Activated CD4-positive, alpha-beta T cell treated with anti-CD3 and anti-CD28 coated beads for 36 hours (primary cell): ENCODE data around the gene SPO11. TPM values are rescaled to one million over a fixed set of nuclear protein-coding genes. Genes with fewer than 3 reads are reported as not detected.

Experiments
- ATAC-seq: fragments of 200-7000 bp; cut with Tn5 transposase; one replicate; pipeline ENCODE4 v1.10.0; 2021; ENCODE audit warnings: mild to moderate bottlenecking, moderate library complexity
- CTCF ChIA-PET: fragments of 350-600 bp; sonication (Branson Sonifier 250); formaldehyde crosslinking; loops from one replicate; lab custom pipeline; 2021; ENCODE audit warnings: antibody characterized with exemption; lab: Charles Lee
- POLR2A ChIA-PET: fragments of 350-600 bp; sonication (Branson Sonifier 250); formaldehyde crosslinking; loops from one replicate; lab custom pipeline; 2021; ENCODE audit warnings: antibody characterized with exemption, inconsistent platforms; lab: Charles Lee
- DNase-seq: peaks from one replicate; pipeline ENCODE4 v3.0.0-alpha.2; 2020
- H3K27ac Mint-ChIP-seq: one replicate; pipeline ENCODE4 v1.8.0; 2021; ENCODE audit warnings: mixed read lengths
- H3K27me3 Mint-ChIP-seq: one replicate; pipeline ENCODE4 v1.8.0; 2021; ENCODE audit warnings: mixed read lengths
- H3K36me3 Mint-ChIP-seq: one replicate; pipeline ENCODE4 v1.8.0; 2021; ENCODE audit warnings: low read depth, mixed read lengths
- H3K4me1 Mint-ChIP-seq: one replicate; pipeline ENCODE4 v1.8.0; 2021; ENCODE audit warnings: mixed read lengths
- H3K4me3 Mint-ChIP-seq: one replicate; pipeline ENCODE4 v1.8.0; 2021; ENCODE audit warnings: mild to moderate bottlenecking, moderate library complexity, mixed read lengths
- H3K9me3 Mint-ChIP-seq: one replicate; pipeline ENCODE4 v1.8.0; 2021; ENCODE audit warnings: low read depth, mixed read lengths
- intact Hi-C, 2 experiments: fragments of 100-400 bp; cut with DNase I in 1 of 2; cut with micrococcal nuclease in 1 of 2; formaldehyde crosslinking; loops; one replicate each; pipeline versions ENCODE4 v1.14.2 to v1.15.1; 2022 to 2024; cut with DNase I, micrococcal nuclease
- total RNA-seq, 2 experiments: library from RNA; stranded (reverse); gene quantifications; one replicate each; pipeline ENCODE4 v1.2.3, GENCODE V29; 2021

SPO11 gene
- total RNA-seq, 2 experiments from 2014 or later = not detected

- peaks cover 17% of the 10 kb centered on the region for H3K4me1 Mint-ChIP-seq
- no peak overlapping the region for H3K4me3 Mint-ChIP-seq
- peaks cover 6% of the 10 kb centered on the region for H3K36me3 Mint-ChIP-seq
- H3K27ac Mint-ChIP-seq = no peak overlapping the region
- ChIA-PET POLR2A (interaction anchor here (1.5 kb wide), 1 partner anchor 11 kb away, joined by 3 read pairs; no protein-coding TSS in a partner anchor), CTCF (interaction anchor here (0.5 to 1.4 kb wide), 2 partner anchors 11 to 114 kb away, joined by 3 read pairs; no protein-coding TSS in a partner anchor)
- no peaks in the 10 kb centered on the region for H3K9me3 Mint-ChIP-seq
- intact Hi-C loops = no loop called here
- ATAC-seq (no peak), DNase-seq (no peak)
- no peaks in the 10 kb centered on the region for H3K27me3 Mint-ChIP-seq
Observed at GRCh38 chr20:57387463-57387862, 57.9 kb downstream of the SPO11 start.

DNA sequence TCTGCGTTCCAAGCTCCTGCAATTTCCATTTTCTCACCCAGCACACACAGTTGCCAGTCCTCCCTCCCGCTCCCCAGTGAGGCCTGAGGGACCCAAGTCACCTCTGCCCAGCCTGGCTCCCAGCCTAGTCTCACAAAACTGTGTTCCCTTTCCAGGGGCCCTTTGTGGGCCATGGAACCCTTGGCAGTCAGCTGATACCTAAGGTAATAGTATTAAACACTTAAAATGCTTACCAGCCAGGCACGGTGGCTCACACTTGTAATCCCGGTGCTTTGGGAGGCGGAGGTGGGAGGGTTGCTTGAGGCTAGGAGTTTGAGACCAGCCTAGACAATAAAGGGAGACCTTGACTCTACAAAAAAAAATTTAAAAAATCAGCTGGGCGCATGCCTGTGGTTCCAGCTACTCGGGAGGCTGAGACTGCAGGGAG lies 58.4 kb downstream of the SPO11 start:
- DNase-seq (no peak), ATAC-seq (no peak)
- ChIA-PET CTCF (interaction anchor here (0.5 kb wide), 1 partner anchor 113 kb away, joined by 3 read pairs; no protein-coding TSS in a partner anchor), POLR2A (interaction anchor here (2.9 kb wide), 1 partner anchor 11 kb away, joined by 26 read pairs; no protein-coding TSS in a partner anchor)
- H3K36me3 Mint-ChIP-seq = peaks cover 11% of the 10 kb centered on the region
- intact Hi-C loops = no loop called here
- H3K4me3 Mint-ChIP-seq = no peak overlapping the region
- no peaks in the 10 kb centered on the region for H3K9me3 Mint-ChIP-seq
- no peaks in the 10 kb centered on the region for H3K27me3 Mint-ChIP-seq
- H3K27ac Mint-ChIP-seq = no peak overlapping the region
- peaks cover 15% of the 10 kb centered on the region for H3K4me1 Mint-ChIP-seq

DNA sequence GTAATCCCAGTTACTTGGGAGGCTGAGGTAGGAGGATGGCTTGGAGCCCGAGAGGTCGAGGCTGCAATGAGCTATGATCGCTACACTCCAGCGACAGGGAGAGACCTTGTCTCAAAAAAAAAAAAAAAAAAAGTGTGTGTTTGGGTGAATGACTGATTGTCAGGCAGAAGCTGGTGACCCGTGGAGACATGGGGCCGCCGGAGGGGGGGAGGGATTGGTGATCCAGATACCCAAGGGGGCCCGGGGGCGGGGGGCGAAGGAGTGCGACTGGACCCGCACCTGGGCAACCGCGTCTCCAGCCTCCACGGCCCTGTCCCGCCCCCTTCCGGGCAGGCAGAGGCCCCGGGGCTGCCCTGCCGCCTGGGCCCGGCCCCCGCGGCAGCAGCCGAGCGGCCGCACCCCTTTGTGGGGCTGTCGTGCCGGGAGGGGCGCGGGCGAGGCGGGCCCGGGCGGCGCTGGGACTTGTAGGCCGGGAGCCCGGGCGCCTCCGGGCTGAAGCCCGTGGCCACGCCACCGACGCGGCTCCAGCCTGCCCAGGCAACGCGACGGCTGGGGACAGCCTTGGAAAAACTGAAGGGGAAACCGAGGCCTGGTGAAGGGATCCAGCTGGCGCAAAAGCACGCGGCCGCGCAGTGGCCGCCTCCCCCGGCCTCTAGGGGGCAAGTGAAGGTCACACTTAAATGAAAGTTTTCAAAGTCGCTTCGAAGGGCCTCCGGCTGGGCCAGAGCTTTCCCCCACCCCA lies 59.5 kb downstream of the SPO11 start:
- Mint-ChIP-seq H3K9me3 (no peaks in the 10 kb centered on the region), H3K27me3 (no peaks in the 10 kb centered on the region), H3K4me1 (peaks cover 27% of the 10 kb centered on the region), H3K36me3 (peaks cover 23% of the 10 kb centered on the region), H3K4me3 (peak overlapping the region; percentile 78), H3K27ac (peak overlapping the region; percentile 97)
- peak; percentile 82 for DNase-seq
- intact Hi-C loops = loop anchor here in 1 of 2 experiments (1.0 kb wide), 2 partner anchors 9 to 38 kb away; partner anchors contain the start of gene RAE1
- ATAC-seq = peak; percentile 25
- ChIA-PET POLR2A (interaction anchor here (0.6 to 2.9 kb wide), 2 partner anchors 10 to 13 kb away, joined by 3 to 26 read pairs; no protein-coding TSS in a partner anchor), CTCF (interaction anchor here (0.6 to 2.6 kb wide), 5 partner anchors 9 to 538 kb away, joined by 3 to 23 read pairs (median 3); no protein-coding TSS in a partner anchor)

- Mint-ChIP-seq H3K27me3 (no peaks in the 10 kb centered on the region), H3K27ac (peak overlapping the region; percentile 97), H3K36me3 (peaks cover 31% of the 10 kb centered on the region), H3K9me3 (no peaks in the 10 kb centered on the region), H3K4me1 (peaks cover 35% of the 10 kb centered on the region), H3K4me3 (peak overlapping the region; percentile 78)
- intact Hi-C loops = loop anchor here (1.0 to 10.0 kb wide), 12 partner anchors 8 to 1757 kb away; partner anchors contain the start of genes ATP5F1E (in 1 of the 2), CASS4 (in 1 of the 2), PMEPA1 (in 1 of the 2) and RAE1 (in 1 of the 2)
- ATAC-seq (peak; percentile 8), DNase-seq (peak; percentile 82)
- POLR2A ChIA-PET = interaction anchor here (0.6 to 2.9 kb wide), 3 partner anchors 9 to 48 kb away, joined by 3 to 26 read pairs (median 3); no protein-coding TSS in a partner anchor
- CTCF ChIA-PET = interaction anchor here (0.6 to 2.6 kb wide), 7 partner anchors 8 to 1297 kb away, joined by 3 to 23 read pairs (median 4); no protein-coding TSS in a partner anchor
Observed at GRCh38 chr20:57389695-57390603, 60.3 kb downstream of the SPO11 start.

DNA sequence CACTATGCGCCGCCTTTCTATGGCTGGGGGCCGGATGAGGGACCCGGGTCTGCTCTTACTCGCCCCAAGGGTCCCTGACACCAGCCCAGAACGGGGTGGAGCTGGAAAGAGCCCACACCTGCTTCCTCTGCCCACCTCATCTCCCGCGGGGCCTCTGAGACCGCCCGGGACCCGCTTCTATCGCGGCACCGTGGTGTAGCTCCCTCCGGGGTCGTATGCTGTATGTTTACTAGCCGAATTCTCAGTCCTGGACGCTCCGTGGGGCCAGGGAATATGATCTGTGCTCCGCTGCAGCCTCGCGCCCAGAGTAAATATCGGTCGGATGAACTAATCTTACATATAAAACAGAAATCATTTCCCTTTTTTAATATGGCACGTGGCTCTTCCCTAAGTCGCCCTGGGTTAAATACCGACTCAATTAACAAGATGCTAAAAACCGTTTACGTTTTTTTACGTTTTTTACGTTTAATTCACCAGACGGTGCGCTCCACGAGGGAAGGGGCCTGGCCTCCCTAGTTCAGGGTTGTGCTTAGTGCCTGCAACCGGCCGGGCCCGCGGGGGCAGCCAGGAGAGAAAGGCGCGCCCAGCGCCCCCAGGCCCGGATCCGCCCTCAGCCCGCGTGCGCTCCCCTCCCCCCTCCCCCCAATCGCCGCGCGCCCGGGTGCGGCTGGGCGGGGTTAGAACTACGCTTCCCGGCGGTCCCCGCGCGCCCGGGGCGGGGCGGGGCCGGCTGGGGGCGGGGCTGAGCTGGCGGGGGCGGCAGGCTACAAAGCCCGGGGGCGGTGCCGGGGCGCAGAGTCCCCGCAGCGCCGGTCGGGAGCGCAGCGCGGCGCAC lies 61.2 kb downstream of the SPO11 start, which contains the start of gene RBM38:
Gene RBM38, plus strand, starts transcription at position 793 of the 835 bp plus-strand sequence. CDS start 186 bp downstream, outside the sequence.
- Mint-ChIP-seq H3K36me3 (peaks cover 37% of the 10 kb centered on the region), H3K4me3 (peak within 1 kb of the TSS; percentile 83), H3K27me3 (no peaks in the 10 kb centered on the region), H3K27ac (peak within 1 kb of the TSS; percentile 97), H3K9me3 (no peaks in the 10 kb centered on the region), H3K4me1 (peaks cover 41% of the 10 kb centered on the region)
- CTCF ChIA-PET = interaction anchor here (0.6 to 2.6 kb wide), 6 partner anchors 7 to 1296 kb away, joined by 3 to 23 read pairs (median 4); no protein-coding TSS in a partner anchor
- peak; percentile 60 for ATAC-seq
- POLR2A ChIA-PET = interaction anchor here (0.6 to 2.9 kb wide), 5 partner anchors 8 to 229 kb away, joined by 3 to 26 read pairs (median 3); partner anchors contain the start of gene ZBP1
- intact Hi-C loops = loop anchor here (1.0 to 10.0 kb wide), 13 partner anchors 40 to 1756 kb away; partner anchors contain the start of genes PMEPA1 (in 2 of the 2), ATP5F1E (in 1 of the 2), CASS4 (in 1 of the 2) and RAE1 (in 1 of the 2)
- peak; percentile 91 for DNase-seq

DNA sequence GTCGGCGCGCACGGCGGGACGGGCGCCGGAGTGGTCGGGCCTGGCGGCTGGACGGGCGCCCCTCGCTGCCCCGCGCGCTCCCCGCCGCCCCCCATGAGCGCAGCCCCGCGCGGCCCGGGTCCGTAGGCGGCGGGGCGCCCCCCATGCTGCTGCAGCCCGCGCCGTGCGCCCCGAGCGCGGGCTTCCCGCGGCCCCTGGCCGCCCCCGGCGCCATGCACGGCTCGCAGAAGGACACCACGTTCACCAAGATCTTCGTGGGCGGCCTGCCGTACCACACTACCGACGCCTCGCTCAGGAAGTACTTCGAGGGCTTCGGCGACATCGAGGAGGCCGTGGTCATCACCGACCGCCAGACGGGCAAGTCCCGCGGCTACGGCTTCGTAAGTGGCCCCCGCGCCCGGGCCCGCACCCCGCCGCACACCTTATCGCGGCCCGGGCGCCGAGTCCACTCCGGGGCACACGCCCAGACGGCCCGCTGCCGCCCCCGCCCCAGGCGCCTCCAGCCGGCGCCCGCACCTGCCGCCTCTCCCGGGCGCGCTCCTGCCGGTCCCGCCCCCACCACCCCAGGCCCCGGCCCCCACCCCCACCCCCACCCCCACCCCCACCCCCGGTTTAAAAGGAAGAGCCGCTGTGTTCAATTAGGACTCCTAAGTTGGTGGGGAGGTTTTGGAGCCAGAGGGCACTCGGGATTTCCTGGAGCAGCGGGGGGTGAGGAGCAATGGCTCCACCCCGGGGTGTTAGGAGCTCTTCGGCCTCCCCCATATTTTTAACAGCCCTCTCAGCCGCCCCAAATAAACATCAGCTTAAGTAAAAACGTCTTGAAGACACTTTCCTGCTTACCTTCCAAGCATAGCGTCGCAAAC lies 62.1 kb downstream of the SPO11 start:
- Mint-ChIP-seq H3K27me3 (no peaks in the 10 kb centered on the region), H3K4me1 (peaks cover 49% of the 10 kb centered on the region), H3K9me3 (no peaks in the 10 kb centered on the region), H3K27ac (peak overlapping the region; percentile 95), H3K4me3 (peak overlapping the region; percentile 83), H3K36me3 (peaks cover 44% of the 10 kb centered on the region)
- ChIA-PET CTCF (interaction anchor here (0.6 to 1.8 kb wide), 8 partner anchors 10 to 357 kb away, joined by 3 to 10 read pairs (median 3); no protein-coding TSS in a partner anchor), POLR2A (interaction anchor here (0.7 to 1.2 kb wide), 5 partner anchors 10 to 228 kb away, joined by 3 to 4 read pairs (median 3); partner anchors contain the start of gene ZBP1)
- intact Hi-C loops = loop anchor here (1.0 to 10.0 kb wide), 15 partner anchors 40 to 1755 kb away; partner anchors contain the start of genes PMEPA1 (in 2 of the 2), ATP5F1E (in 1 of the 2), CASS4 (in 1 of the 2) and RAE1 (in 1 of the 2)
- ATAC-seq (no peak), DNase-seq (peak; percentile 59)

- Mint-ChIP-seq H3K36me3 (peaks cover 53% of the 10 kb centered on the region), H3K4me3 (peak overlapping the region; percentile 83), H3K27ac (peak overlapping the region; percentile 95), H3K4me1 (peaks cover 59% of the 10 kb centered on the region), H3K9me3 (no peaks in the 10 kb centered on the region), H3K27me3 (no peaks in the 10 kb centered on the region)
- ATAC-seq = peak; percentile 50
- peak; percentile 87 for DNase-seq
- intact Hi-C loops = loop anchor here (2.0 to 10.0 kb wide), 9 partner anchors 305 to 1640 kb away; partner anchors contain the start of genes ATP5F1E (in 1 of the 2), CASS4 (in 1 of the 2), PMEPA1 (in 1 of the 2) and RTF2 (in 1 of the 2)
- CTCF ChIA-PET = interaction anchor here (0.6 to 2.0 kb wide), 8 partner anchors 9 to 356 kb away, joined by 3 to 10 read pairs (median 3); no protein-coding TSS in a partner anchor
- POLR2A ChIA-PET = interaction anchor here (0.8 to 1.2 kb wide), 3 partner anchors 13 to 227 kb away, joined by 3 to 4 read pairs (median 3); no protein-coding TSS in a partner anchor
Observed at GRCh38 chr20:57392512-57393271, 63.1 kb downstream of the SPO11 start.
